Measurements from ENCODE around the gene CCDC57. TPM values are rescaled to one million over a fixed set of nuclear protein-coding genes. Genes with fewer than 3 reads are reported as not detected.

CCDC57 gene
- total RNA-seq, 1 donor from 2014 or later: 8.6 TPM

GRCh38 chr17:82247856-82248671, 35.4 kb upstream of the CCDC57 start:
- DNase-seq: peak; percentile 41
- intact Hi-C loops (cut with DNase I): no loop called here
- ATAC-seq (ENCODE audit: poor library complexity): no peak

DNA sequence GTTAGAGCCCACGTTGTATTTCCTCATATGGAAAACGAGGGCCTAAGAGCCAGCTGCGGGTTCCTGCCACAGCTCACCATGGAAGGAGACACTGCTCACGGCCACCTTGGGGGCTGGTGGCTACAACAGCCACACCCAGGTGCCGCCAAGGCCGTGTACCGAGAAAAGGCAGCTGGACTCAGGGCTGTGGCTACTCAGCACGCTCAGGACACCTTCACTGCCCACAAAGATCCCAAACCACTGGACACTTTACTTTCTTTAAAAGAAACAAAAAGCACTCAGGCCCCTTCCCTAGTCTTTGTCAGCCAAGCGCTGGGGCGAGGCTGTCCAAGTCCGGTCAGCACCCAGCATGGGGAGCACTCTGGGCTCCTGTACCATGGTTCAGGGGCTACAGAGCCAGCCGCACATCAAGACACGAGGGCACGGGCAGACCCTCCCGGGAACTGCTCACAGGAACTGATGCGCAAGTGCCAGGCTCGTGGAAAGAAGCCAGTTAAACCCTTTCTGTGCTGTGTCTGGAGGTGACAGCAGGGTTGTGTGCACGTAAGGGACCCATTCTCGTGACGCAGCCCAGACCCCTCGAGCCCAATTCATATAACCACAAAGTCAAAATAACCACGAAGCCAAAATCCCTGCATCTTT, 34.7 kb upstream of the CCDC57 start:
- ATAC-seq (ENCODE audit: poor library complexity) (no peak), DNase-seq (no peak)
- intact Hi-C loops (cut with DNase I): no loop called here

DNA sequence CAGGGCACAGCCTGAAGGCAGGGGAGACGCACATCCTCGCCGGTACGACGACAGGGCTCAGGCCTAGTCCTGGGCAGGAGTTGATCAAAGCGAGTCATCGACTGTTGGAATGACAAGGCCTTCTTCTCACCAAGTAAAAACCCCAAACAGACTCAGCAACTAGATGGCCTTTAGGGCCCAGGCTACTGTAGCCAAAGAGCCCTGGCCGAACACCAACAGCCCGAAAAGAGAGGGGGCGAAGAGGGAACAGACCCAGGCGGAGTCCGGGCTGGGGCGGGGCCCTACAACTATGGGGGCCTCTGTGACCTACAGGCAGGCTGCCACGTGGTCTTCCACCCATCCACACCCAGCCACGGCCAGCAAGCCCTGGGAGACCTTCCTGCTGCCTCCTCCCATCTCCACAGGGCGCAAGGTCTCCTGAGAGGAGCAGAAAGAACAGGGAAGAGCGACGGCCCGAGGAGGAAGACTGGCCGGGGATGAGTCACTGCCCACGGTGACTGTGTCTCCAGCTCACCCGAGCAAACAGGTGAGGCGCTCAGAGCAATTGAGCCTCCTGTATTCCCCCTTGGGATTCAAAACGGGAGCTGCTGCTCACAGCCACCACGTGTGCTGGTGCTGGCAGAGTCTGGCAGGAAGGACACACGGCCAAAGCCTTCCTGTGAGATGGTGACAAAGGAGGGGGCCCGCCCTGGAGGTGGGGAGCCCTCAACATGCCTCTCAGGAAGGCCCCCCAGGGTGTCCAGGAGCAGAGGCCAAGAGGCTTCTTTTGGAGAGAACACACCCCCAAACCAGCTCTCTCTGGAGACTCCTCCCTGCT, 33.9 kb upstream of the CCDC57 start:
- ATAC-seq (ENCODE audit: poor library complexity) (peak; percentile 8), DNase-seq (peak; percentile 70)
- intact Hi-C loops (cut with DNase I): no loop called here

GRCh38 chr17:82246040-82246364, 33.4 kb upstream of the CCDC57 start:
- ATAC-seq (ENCODE audit: poor library complexity) (no peak), DNase-seq (no peak)
- intact Hi-C loops (cut with DNase I): no loop called here

DNA sequence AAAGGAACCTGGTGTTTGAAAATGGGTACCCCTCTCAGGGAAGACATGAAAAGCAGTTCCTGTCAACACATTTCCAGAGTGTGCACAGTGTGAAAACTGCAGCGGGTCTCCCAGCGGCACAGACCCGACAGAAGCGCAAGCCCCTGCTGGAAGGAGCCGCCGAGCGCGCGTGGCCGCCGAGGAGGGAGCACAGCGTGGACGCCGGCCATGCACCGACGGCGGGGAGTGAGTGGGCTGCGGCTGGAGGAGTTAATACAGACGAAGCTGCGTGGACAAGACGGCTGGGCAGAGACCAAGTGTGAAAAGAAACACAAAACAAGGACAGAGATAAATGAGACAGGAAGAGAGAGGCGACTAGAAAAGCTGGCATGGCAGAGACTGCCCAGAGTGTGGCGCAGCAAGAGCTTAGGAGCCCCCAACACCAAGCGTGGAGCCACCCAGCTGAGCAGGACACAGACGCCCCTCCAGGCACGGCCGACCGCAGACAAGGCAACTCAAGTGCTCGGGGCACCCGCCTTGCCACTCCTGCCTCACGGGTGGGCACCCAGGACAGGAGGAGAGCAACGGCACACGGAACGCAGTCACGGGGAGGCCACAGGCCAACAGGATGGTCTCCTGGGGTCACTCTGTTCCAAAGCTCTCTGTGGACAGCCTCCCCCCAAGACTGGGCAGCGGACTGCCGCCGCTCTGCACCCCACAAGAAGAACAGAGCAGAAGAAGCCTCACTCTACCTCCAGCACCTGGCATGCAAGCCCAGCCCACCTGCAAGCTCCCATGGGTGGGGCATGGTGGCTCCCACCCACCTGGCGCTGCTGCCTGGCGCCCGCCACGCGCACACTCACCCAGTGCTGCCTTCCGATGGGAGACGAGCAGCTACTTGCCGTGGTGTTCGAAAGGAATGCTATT, 32.7 kb upstream of the CCDC57 start:
- DNase-seq (no peak), ATAC-seq (ENCODE audit: poor library complexity) (no peak)
- intact Hi-C loops (cut with DNase I): no loop called here

DNA sequence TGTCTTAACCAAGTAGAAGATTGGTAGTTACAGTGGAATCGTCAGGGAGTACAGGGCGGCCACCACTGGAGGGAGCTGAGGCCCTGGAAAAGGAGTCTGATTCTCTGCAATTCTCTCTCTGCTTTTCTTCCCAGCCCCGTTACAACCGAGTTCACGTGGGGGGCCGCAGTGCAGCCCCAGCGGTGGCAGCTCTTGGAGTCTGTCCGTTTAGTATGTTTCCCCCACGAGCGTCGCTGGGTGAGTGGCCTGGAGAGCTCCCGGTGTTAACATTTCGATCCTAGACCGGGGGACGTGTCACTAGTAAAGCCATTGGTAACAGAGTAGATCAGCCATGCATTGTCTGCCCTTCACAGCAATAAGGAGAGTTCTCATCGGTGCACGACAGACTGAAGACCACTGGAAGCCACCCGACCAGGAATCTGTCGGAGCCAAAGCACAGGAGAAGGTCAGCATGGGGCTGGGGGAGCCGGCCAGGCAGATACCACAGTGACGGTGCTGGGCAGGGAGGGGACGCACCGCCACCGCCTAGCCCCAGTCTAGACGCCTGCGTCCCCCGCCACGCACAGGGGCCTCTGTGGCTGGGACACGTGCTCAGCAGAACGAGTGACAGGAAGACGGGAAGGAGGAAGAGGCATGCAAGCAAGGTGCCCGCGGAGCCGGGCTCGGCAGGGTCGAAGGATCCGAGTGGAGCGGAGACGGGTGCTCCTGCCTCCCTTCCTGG, 31.9 kb upstream of the CCDC57 start:
- DNase-seq (no peak), ATAC-seq (ENCODE audit: poor library complexity) (no peak)
- intact Hi-C loops (cut with DNase I): no loop called here

- ATAC-seq (ENCODE audit: poor library complexity) (no peak), DNase-seq (no peak)
Observed at GRCh38 chr17:82243648-82244412, 31.2 kb upstream of the CCDC57 start.

GRCh38 chr17:82242977-82243647, 30.5 kb upstream of the CCDC57 start:
- intact Hi-C loops (cut with DNase I): no loop called here
- ATAC-seq (ENCODE audit: poor library complexity) (peak; percentile 45), DNase-seq (peak; percentile 89)

More at GRCh38 chr17:82243648-82244412, 31.2 kb upstream of the CCDC57 start:
- intact Hi-C loops (cut with DNase I): no loop called here

- intact Hi-C loops (cut with DNase I): no loop called here
- ATAC-seq (ENCODE audit: poor library complexity): no peak
- no peak for DNase-seq
Observed at GRCh38 chr17:82242698-82242976, 30.0 kb upstream of the CCDC57 start.

GRCh38 chr17:82241926-82242697, 29.5 kb upstream of the CCDC57 start:
- peak; percentile 56 for ATAC-seq (ENCODE audit: poor library complexity)
- intact Hi-C loops (cut with DNase I): no loop called here
- peak; percentile 73 for DNase-seq

DNA sequence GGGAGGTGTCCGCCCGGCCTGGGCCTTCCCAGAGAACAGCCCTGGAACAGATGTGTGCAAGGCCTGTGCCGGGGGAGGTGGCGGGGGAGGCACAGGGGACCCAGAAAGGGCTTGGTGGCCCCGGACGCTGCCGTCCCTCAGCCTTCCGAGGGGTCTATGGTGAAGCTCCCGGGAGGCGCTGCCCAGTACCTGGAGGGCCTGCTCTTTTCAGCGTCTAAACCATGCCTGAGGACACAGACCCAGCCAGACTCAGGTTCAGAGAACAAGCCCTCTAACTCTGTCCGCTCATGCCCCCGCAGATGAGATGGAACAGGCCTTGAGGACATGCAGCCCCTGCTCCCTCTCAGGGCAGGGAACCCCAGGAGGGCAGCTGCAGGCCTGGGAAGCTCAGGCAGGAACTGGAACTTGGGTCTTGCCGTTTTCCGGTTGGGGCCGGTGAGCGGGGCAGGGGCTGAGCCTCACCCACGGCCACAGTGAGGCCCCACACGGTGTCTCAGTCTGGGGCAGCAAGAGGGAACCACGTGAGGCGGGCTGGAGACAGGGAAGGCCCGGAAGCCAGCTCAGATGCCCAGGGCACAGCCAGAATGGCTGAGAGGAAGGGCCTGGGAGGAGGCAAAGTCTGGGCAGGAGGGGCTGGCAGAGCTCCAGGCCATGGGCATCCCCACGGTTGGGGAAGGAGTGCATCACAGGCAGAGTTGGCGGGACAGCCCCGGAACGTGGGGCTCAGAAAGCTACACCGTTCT, 28.7 kb upstream of the CCDC57 start:
- ATAC-seq (ENCODE audit: poor library complexity) (peak; percentile 45), DNase-seq (peak; percentile 90)
- intact Hi-C loops (cut with DNase I): no loop called here

- intact Hi-C loops (cut with DNase I): no loop called here
- ATAC-seq (ENCODE audit: poor library complexity) (no peak), DNase-seq (no peak)
Observed at GRCh38 chr17:82240506-82241182, 28.0 kb upstream of the CCDC57 start.

GRCh38 chr17:82239926-82240505, 27.4 kb upstream of the CCDC57 start:
- DNase-seq (peak; percentile 60), ATAC-seq (ENCODE audit: poor library complexity) (no peak)
- intact Hi-C loops (cut with DNase I): loop anchor here (5.0 to 10.0 kb wide), 2 partner anchors 55 to 82 kb away; no protein-coding TSS in a partner anchor

DNA sequence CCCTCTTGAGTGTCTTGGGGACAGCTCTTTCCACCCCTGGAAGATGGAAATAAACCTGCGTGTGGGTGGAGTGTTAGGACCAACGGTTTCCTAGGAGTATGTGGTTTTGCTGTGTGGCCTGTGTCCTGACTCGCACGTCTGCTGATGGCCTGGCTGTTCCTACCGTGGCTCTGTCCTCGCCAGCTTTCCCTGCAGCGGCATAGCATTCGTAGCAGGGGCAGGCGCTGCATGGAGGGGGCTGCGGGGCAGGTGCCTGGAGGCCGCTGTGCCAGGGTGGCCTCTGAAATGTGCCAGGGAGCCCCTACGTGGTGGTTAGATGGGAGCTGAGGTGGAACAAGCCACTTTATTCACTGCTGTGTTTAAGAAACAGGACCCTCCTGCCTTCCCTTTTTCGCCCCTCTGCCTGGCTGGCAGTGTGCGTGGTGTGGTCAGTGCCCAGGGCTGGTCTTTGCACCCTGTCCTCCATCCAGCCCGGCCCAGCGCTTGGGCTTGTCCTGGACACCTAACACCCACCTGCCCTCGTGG, 26.8 kb upstream of the CCDC57 start:
- no peak for ATAC-seq (ENCODE audit: poor library complexity)
- intact Hi-C loops (cut with DNase I): loop anchor here (5.0 to 10.0 kb wide), 2 partner anchors 55 to 83 kb away; no protein-coding TSS in a partner anchor
- DNase-seq: no peak

All from Right ventricle myocardium superior (tissue), 1 donor.